GM23338 (cell line): ENCODE measurements around the gene TRAF3.

Experiments used
- CREB1 ChIP-seq: fragments of 250-450 bp; sonication (Bioruptor Pico); IDR thresholded peaks from 2 replicates; pipeline ENCODE4 v1.5.0; 2020; ENCODE audit warnings: low read depth, mild to moderate bottlenecking, moderate library complexity
- EZH2 ChIP-seq: fragments of 200-600 bp; sonication (generic); IDR thresholded peaks from one replicate; pipeline ENCODE4 v1.8.0; 2017; ENCODE audit warnings: antibody characterized with exemption, mild to moderate bottlenecking, low read depth; ENCODE audit not compliant: unreplicated experiment
- EZH2phosphoT487 ChIP-seq: fragments of 200-600 bp; sonication (generic); IDR thresholded peaks from one replicate; pipeline ENCODE4 v1.8.1; 2018; ENCODE audit warnings: antibody characterized with exemption; ENCODE audit not compliant: unreplicated experiment
- JUNB ChIP-seq: IDR thresholded peaks from one replicate; pipeline ENCODE4 v1.6.1; 2016; ENCODE audit warnings: antibody characterized with exemption; ENCODE audit not compliant: unreplicated experiment
- NANOG ChIP-seq: IDR thresholded peaks from 2 replicates; pipeline ENCODE4 v1.6.1; 2016; ENCODE audit warnings: antibody characterized with exemption, borderline replicate concordance
- POLR2AphosphoS5 ChIP-seq: IDR thresholded peaks from 2 replicates; pipeline ENCODE4 v1.6.1; 2016; ENCODE audit warnings: antibody characterized with exemption, low read depth
- STAT1 ChIP-seq: IDR thresholded peaks from one replicate; pipeline ENCODE4 v1.6.1; 2016; ENCODE audit warnings: antibody characterized with exemption; ENCODE audit not compliant: unreplicated experiment
- ZNF114 ChIP-seq: fragments of 250-450 bp; sonication (Bioruptor Pico); IDR thresholded peaks from 2 replicates; pipeline ENCODE4 v1.5.0; 2020; ENCODE audit warnings: mild to moderate bottlenecking, moderate library complexity
- ZNF331 ChIP-seq: fragments of 250-450 bp; sonication (Bioruptor Pico); IDR thresholded peaks from 2 replicates; pipeline ENCODE4 v1.5.0; 2020; ENCODE audit warnings: low read depth, mild to moderate bottlenecking, moderate library complexity
- TF ChIP-seq, protein P1 (sequence below), 2 experiments: fragments of 200-600 bp in 1 of 2; sonication (generic) in 1 of 2; conservative IDR thresholded peaks; 2 replicates each; pipeline versions ENCODE4 v1.5.1 to v1.6.1; 2016 to 2017; ENCODE audit warnings: antibody characterized with exemption in 2 of 2, low read depth in 2 of 2, mild to moderate bottlenecking in 2 of 2, moderate library complexity in 1 of 2
- TF ChIP-seq, protein P2 (sequence below): IDR thresholded peaks from 2 replicates; pipeline ENCODE4 v1.6.1; 2016; ENCODE audit warnings: antibody characterized with exemption
- TF ChIP-seq, protein P3 (sequence below): IDR thresholded peaks from one replicate; pipeline ENCODE4 v1.6.1; 2018; ENCODE audit warnings: antibody characterized with exemption; ENCODE audit not compliant: unreplicated experiment
- TF ChIP-seq, protein P4 (sequence below): fragments of 250-450 bp; sonication (Bioruptor Pico); IDR thresholded peaks from 2 replicates; pipeline ENCODE4 v1.5.0; 2020; ENCODE audit warnings: mild to moderate bottlenecking, moderate library complexity

DNA sequence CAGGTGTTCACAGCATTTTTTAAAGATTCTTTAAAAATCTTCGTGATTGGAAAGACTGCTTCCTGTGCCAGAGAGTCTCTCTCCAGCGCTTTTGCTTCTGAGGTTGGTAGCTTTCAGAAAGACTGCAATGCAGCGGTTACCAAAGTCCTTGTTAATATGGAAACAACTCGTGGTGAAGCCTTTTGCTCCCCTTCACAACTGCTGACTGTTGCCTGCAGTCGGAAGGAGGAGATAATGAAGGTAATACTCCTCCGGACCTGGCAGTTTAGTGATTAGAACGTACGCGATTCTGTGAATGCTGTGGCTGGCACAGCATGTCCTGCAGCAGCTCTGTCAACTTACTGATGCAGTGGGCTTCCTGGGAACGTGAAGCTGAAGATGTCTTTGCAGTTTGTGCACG, 50.9 kb downstream of the TRAF3 start:
- TF ChIP-seq, protein P1, sequence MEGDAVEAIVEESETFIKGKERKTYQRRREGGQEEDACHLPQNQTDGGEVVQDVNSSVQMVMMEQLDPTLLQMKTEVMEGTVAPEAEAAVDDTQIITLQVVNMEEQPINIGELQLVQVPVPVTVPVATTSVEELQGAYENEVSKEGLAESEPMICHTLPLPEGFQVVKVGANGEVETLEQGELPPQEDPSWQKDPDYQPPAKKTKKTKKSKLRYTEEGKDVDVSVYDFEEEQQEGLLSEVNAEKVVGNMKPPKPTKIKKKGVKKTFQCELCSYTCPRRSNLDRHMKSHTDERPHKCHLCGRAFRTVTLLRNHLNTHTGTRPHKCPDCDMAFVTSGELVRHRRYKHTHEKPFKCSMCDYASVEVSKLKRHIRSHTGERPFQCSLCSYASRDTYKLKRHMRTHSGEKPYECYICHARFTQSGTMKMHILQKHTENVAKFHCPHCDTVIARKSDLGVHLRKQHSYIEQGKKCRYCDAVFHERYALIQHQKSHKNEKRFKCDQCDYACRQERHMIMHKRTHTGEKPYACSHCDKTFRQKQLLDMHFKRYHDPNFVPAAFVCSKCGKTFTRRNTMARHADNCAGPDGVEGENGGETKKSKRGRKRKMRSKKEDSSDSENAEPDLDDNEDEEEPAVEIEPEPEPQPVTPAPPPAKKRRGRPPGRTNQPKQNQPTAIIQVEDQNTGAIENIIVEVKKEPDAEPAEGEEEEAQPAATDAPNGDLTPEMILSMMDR (conservative IDR thresholded peaks at IDR 0.05; ENCODE audit: low read depth in 2 of 2): no peak
- TF ChIP-seq, protein P2, sequence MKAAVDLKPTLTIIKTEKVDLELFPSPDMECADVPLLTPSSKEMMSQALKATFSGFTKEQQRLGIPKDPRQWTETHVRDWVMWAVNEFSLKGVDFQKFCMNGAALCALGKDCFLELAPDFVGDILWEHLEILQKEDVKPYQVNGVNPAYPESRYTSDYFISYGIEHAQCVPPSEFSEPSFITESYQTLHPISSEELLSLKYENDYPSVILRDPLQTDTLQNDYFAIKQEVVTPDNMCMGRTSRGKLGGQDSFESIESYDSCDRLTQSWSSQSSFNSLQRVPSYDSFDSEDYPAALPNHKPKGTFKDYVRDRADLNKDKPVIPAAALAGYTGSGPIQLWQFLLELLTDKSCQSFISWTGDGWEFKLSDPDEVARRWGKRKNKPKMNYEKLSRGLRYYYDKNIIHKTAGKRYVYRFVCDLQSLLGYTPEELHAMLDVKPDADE: no peak
- TF ChIP-seq, protein P3, sequence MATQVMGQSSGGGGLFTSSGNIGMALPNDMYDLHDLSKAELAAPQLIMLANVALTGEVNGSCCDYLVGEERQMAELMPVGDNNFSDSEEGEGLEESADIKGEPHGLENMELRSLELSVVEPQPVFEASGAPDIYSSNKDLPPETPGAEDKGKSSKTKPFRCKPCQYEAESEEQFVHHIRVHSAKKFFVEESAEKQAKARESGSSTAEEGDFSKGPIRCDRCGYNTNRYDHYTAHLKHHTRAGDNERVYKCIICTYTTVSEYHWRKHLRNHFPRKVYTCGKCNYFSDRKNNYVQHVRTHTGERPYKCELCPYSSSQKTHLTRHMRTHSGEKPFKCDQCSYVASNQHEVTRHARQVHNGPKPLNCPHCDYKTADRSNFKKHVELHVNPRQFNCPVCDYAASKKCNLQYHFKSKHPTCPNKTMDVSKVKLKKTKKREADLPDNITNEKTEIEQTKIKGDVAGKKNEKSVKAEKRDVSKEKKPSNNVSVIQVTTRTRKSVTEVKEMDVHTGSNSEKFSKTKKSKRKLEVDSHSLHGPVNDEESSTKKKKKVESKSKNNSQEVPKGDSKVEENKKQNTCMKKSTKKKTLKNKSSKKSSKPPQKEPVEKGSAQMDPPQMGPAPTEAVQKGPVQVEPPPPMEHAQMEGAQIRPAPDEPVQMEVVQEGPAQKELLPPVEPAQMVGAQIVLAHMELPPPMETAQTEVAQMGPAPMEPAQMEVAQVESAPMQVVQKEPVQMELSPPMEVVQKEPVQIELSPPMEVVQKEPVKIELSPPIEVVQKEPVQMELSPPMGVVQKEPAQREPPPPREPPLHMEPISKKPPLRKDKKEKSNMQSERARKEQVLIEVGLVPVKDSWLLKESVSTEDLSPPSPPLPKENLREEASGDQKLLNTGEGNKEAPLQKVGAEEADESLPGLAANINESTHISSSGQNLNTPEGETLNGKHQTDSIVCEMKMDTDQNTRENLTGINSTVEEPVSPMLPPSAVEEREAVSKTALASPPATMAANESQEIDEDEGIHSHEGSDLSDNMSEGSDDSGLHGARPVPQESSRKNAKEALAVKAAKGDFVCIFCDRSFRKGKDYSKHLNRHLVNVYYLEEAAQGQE: no peak
- TF ChIP-seq STAT1: no peak
- TF ChIP-seq EZH2phosphoT487: no peak
- no peak for TF ChIP-seq EZH2
- no peak for TF ChIP-seq POLR2AphosphoS5
- no peak for TF ChIP-seq JUNB
- TF ChIP-seq CREB1 (CRISPR knock-in tag): no peak
- TF ChIP-seq, protein P4, sequence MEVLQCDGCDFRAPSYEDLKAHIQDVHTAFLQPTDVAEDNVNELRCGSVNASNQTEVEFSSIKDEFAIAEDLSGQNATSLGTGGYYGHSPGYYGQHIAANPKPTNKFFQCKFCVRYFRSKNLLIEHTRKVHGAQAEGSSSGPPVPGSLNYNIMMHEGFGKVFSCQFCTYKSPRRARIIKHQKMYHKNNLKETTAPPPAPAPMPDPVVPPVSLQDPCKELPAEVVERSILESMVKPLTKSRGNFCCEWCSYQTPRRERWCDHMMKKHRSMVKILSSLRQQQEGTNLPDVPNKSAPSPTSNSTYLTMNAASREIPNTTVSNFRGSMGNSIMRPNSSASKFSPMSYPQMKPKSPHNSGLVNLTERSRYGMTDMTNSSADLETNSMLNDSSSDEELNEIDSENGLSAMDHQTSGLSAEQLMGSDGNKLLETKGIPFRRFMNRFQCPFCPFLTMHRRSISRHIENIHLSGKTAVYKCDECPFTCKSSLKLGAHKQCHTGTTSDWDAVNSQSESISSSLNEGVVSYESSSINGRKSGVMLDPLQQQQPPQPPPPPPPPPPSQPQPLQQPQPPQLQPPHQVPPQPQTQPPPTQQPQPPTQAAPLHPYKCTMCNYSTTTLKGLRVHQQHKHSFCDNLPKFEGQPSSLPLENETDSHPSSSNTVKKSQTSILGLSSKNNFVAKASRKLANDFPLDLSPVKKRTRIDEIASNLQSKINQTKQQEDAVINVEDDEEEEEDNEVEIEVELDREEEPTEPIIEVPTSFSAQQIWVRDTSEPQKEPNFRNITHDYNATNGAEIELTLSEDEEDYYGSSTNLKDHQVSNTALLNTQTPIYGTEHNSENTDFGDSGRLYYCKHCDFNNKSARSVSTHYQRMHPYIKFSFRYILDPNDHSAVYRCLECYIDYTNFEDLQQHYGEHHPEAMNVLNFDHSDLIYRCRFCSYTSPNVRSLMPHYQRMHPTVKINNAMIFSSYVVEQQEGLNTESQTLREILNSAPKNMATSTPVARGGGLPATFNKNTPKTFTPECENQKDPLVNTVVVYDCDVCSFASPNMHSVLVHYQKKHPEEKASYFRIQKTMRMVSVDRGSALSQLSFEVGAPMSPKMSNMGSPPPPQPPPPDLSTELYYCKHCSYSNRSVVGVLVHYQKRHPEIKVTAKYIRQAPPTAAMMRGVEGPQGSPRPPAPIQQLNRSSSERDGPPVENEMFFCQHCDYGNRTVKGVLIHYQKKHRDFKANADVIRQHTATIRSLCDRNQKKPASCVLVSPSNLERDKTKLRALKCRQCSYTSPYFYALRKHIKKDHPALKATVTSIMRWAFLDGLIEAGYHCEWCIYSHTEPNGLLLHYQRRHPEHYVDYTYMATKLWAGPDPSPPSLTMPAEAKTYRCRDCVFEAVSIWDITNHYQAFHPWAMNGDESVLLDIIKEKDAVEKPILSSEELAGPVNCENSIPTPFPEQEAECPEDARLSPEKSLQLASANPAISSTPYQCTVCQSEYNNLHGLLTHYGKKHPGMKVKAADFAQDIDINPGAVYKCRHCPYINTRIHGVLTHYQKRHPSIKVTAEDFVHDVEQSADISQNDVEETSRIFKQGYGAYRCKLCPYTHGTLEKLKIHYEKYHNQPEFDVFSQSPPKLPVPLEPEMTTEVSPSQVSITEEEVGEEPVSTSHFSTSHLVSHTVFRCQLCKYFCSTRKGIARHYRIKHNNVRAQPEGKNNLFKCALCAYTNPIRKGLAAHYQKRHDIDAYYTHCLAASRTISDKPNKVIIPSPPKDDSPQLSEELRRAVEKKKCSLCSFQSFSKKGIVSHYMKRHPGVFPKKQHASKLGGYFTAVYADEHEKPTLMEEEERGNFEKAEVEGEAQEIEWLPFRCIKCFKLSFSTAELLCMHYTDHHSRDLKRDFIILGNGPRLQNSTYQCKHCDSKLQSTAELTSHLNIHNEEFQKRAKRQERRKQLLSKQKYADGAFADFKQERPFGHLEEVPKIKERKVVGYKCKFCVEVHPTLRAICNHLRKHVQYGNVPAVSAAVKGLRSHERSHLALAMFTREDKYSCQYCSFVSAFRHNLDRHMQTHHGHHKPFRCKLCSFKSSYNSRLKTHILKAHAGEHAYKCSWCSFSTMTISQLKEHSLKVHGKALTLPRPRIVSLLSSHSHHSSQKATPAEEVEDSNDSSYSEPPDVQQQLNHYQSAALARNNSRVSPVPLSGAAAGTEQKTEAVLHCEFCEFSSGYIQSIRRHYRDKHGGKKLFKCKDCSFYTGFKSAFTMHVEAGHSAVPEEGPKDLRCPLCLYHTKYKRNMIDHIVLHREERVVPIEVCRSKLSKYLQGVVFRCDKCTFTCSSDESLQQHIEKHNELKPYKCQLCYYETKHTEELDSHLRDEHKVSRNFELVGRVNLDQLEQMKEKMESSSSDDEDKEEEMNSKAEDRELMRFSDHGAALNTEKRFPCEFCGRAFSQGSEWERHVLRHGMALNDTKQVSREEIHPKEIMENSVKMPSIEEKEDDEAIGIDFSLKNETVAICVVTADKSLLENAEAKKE (CRISPR knock-in tag): no peak
- no peak for TF ChIP-seq ZNF114 (CRISPR knock-in tag)
- TF ChIP-seq NANOG: no peak
- no peak for TF ChIP-seq ZNF331
